ENCODE measurements around the gene CSRNP3.

GRCh38 chr2:165448406-165448805 lies 21.1 kb upstream of the CSRNP3 start:
- TF ChIP-seq CTCF (IDR thresholded peaks at IDR 0.05; ENCODE audit: extremely low read depth in 1 of 2, insufficient read depth in 1 of 2, low read depth in 1 of 2, low read length in 2 of 2) (no peak), POLR2AphosphoS5 (IDR thresholded peaks at IDR 0.05; ENCODE audit: insufficient read depth, low read depth, low read length) (no peak), EZH2 (IDR thresholded peaks at IDR 0.05; ENCODE audit: borderline replicate concordance, low read depth, low read length, severe bottlenecking) (no peak)
